Measurements from ENCODE around the gene GFI1. TPM values are rescaled to one million over a fixed set of nuclear protein-coding genes. Genes with fewer than 3 reads are reported as not detected.

The GFI1 gene
- total and polyA plus RNA-seq, 12 donors: 0.11 to 0.93 (median 0.32) TPM; not detected in 1

DNA sequence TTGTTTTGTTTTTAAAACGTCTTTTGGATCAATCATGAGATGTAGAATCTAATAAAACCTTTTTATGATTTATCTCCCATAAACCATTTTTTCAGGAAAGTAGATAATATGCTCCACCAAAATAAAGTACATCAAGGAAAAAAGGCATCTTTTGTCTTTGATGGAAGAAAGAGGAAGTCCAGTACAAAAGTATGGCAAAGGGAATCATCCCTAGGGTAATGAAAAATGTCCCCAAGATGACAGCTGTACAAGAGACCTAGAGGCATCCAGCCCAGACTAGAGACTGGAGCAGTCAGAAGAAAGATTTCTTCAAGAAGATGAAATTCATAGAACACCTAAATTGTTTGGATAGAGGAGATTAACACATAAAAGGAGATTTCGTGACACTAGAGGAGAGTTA is 32.3 kb upstream of the GFI1 start:
- WGBS, 4 donors: 59 to 68% (median 62%) methylated on average over 2 of the region's 2 CpGs

GRCh38 chr1:92516574-92516973 is 29.8 kb upstream of the GFI1 start:
- H3K27ac ChIP-seq: no peak overlapping the region
- no peaks in the 10 kb centered on the region for H3K36me3 ChIP-seq (replicated peaks in 1 of 2)
- intact Hi-C loops (cut with DNase I): no loop called here
- no peaks in the 10 kb centered on the region for H3K4me1 ChIP-seq (replicated peaks in 1 of 2)
- no peak for DNase-seq
- H3K9me3 ChIP-seq (replicated peaks in 1 of 3): no peaks in the 10 kb centered on the region
- TF ChIP-seq POLR2A (IDR thresholded peaks at IDR 0.05): no peak
- WGBS, 4 donors: 85 to 94% (median 92%) methylated on average over 1 of the region's 1 CpG
- no peaks in the 10 kb centered on the region for H3K27me3 ChIP-seq
- no peak overlapping the region for H3K4me3 ChIP-seq

More for the DNA sequence above, 32.3 kb upstream of the GFI1 start:
- no peak for TF ChIP-seq POLR2A (IDR thresholded peaks at IDR 0.05)
- H3K27me3 ChIP-seq: no peaks in the 10 kb centered on the region
- intact Hi-C loops (cut with DNase I): no loop called here
- H3K4me3 ChIP-seq: no peak overlapping the region
- H3K36me3 ChIP-seq (replicated peaks in 1 of 2): no peaks in the 10 kb centered on the region
- no peak for DNase-seq
- H3K9me3 ChIP-seq (replicated peaks in 1 of 3): no peaks in the 10 kb centered on the region
- no peaks in the 10 kb centered on the region for H3K4me1 ChIP-seq (replicated peaks in 1 of 2)
- no peak overlapping the region for H3K27ac ChIP-seq

DNA sequence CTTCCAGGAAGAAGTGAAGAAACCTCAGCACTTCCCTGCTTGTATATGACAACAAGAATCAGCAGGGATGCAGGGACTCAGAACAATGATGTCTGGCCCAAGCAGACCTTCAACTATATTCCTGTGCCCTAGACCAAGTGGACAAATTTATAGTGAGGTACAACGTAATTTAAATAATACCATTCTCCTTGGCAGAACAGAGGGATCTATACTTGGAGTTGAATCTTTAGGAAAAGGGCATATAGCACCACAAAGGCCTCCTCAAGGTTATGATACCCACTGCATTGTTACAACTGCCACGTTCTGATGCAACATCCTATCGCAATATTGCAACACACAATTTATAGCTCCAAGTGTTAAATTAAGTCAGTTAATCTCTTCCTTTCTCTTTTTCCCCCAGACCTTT is 29.1 kb upstream of the GFI1 start:
- no peaks in the 10 kb centered on the region for H3K4me1 ChIP-seq (replicated peaks in 1 of 2)
- intact Hi-C loops (cut with DNase I): no loop called here
- H3K27me3 ChIP-seq: no peaks in the 10 kb centered on the region
- H3K9me3 ChIP-seq (replicated peaks in 1 of 3): no peaks in the 10 kb centered on the region
- H3K36me3 ChIP-seq (replicated peaks in 1 of 2): no peaks in the 10 kb centered on the region
- WGBS, 4 donors: 78 to 91% (median 86%) methylated on average over 3 of the region's 3 CpGs
- no peak overlapping the region for H3K27ac ChIP-seq
- no peak for DNase-seq
- TF ChIP-seq POLR2A (IDR thresholded peaks at IDR 0.05): no peak
- TF ChIP-seq CTCF (IDR thresholded peaks at IDR 0.05): no peak
- H3K4me3 ChIP-seq: no peak overlapping the region

DNA sequence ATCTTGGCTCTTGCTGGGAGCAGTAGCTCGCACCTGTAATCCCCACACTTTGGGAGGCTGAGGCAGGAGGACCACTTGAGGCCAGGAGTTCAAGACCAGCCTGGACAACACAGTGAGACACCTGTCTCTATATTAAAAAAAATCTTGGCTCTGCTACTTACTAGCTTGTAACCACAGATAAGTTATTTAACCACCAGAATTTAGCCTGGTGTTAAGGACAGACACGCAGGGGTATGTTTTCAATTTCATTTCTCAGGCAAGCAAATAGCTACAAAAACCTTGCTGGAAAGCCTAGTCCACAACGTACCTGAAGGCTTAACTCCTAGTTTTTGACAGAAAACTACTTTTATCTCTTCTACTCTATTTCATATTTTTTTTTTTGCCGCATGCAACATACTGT is 24.8 kb upstream of the GFI1 start:
- intact Hi-C loops (cut with DNase I): no loop called here
- TF ChIP-seq POLR2A (IDR thresholded peaks at IDR 0.05) (no peak), CTCF (IDR thresholded peaks at IDR 0.05) (no peak)
- no peak overlapping the region for H3K27ac ChIP-seq
- DNase-seq: no peak
- H3K4me1 ChIP-seq (replicated peaks in 1 of 2): no peaks in the 10 kb centered on the region
- H3K9me3 ChIP-seq (replicated peaks in 1 of 3): no peaks in the 10 kb centered on the region
- H3K27me3 ChIP-seq: no peaks in the 10 kb centered on the region
- no peaks in the 10 kb centered on the region for H3K36me3 ChIP-seq (replicated peaks in 1 of 2)
- H3K4me3 ChIP-seq: no peak overlapping the region
- 93 to 97% (median 97%) methylated on average over 4 of the region's 4 CpGs for WGBS, 4 donors

DNA sequence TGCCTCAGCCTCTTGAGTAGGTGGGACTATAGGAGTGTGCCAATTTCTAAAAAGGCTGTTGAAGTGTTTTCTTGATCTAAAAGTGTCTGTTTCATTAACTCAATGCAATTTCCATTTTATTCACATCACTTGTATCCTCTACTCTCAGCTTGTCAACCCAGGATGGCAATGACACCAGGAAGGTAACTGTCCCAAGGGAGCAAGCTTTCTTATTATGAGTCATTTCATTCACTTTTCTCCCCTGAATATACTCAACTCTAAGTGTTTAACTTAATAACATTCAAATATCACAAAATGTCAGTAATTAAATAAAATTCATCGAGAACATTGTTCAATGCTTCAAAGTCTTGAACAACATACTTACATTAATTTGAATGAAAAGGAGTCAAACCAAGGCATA is 22.9 kb upstream of the GFI1 start:
- 95 to 99% (median 97%) methylated on average over 1 of the region's 1 CpG for WGBS, 4 donors
- intact Hi-C loops (cut with DNase I): no loop called here
- TF ChIP-seq CTCF (IDR thresholded peaks at IDR 0.05) (no peak), POLR2A (IDR thresholded peaks at IDR 0.05) (no peak)
- H3K4me1 ChIP-seq (replicated peaks in 1 of 2): no peaks in the 10 kb centered on the region
- no peak overlapping the region for H3K4me3 ChIP-seq
- H3K9me3 ChIP-seq (replicated peaks in 1 of 3): no peaks in the 10 kb centered on the region
- H3K27me3 ChIP-seq: no peaks in the 10 kb centered on the region
- no peak overlapping the region for H3K27ac ChIP-seq
- no peak for DNase-seq
- no peaks in the 10 kb centered on the region for H3K36me3 ChIP-seq (replicated peaks in 1 of 2)

Data from adrenal gland (tissue), 12 donors.